Stimulated activated CD4-positive, alpha-beta T cell treated with anti-CD3 and anti-CD28 coated beads, Interleukin-1b, Interleukin-23, amount 100 ng/mL, for 1 hour (primary cell): ENCODE measurements around the gene SMPDL3A.
"Not testable (repeated sequence)": the region's sequence is repeated elsewhere in the genome, so short reads cannot be mapped to it uniquely, and the experiment has no call there.

Experiments used
- DNase-seq, 2 donors: peaks; one replicate each; pipeline ENCODE4 v3.0.0-alpha.2; 2020; ENCODE audit warnings: low read depth in 2 of 2

SMPDL3A gene

GRCh38 chr6:122789182-122790027 is at the start of gene SMPDL3A:
Gene SMPDL3A (plus strand): TSS chr6:122789258. CDS start chr6:122789347, 89 bp downstream.
- DNase-seq, result no peak

GRCh38 chr6:122740091-122740490 is 49.0 kb upstream of the SMPDL3A start:
- DNase-seq, result no peak

GRCh38 chr6:122740936-122741335 is 48.1 kb upstream of the SMPDL3A start:
- DNase-seq, result no peak

- DNase-seq, result not testable (repeated sequence)
These were observed 44.8 kb upstream of the SMPDL3A start for GRCh38 chr6:122744247-122744646.

- not testable (repeated sequence) for DNase-seq
These were observed 44.2 kb upstream of the SMPDL3A start for GRCh38 chr6:122744856-122745255.

- DNase-seq, result no peak
These were observed 42.4 kb upstream of the SMPDL3A start for GRCh38 chr6:122746688-122747087.

GRCh38 chr6:122747573-122747972 is 41.5 kb upstream of the SMPDL3A start:
- DNase-seq, result no peak

GRCh38 chr6:122748945-122749344 is 40.1 kb upstream of the SMPDL3A start:
- DNase-seq, result not testable (repeated sequence)

- no peak for DNase-seq
These were observed 39.5 kb upstream of the SMPDL3A start for GRCh38 chr6:122749451-122750050.

- DNase-seq, result no peak
These were observed 37.7 kb upstream of the SMPDL3A start for GRCh38 chr6:122751326-122751725.

GRCh38 chr6:122752459-122752858 is 36.6 kb upstream of the SMPDL3A start:
- no peak for DNase-seq

- no peak for DNase-seq
These were observed 35.9 kb upstream of the SMPDL3A start for GRCh38 chr6:122753000-122753687.

- no peak for DNase-seq
These were observed 35.4 kb upstream of the SMPDL3A start for GRCh38 chr6:122753688-122754056.

- DNase-seq, result no peak
These were observed 34.8 kb upstream of the SMPDL3A start for GRCh38 chr6:122754191-122754731.

GRCh38 chr6:122755901-122756300 is 33.2 kb upstream of the SMPDL3A start:
- no peak for DNase-seq

- DNase-seq, result no peak
These were observed 30.1 kb upstream of the SMPDL3A start for GRCh38 chr6:122758927-122759334.

- DNase-seq, result no peak
These were observed 28.7 kb upstream of the SMPDL3A start for GRCh38 chr6:122760330-122760729.

GRCh38 chr6:122766256-122766655 is 22.8 kb upstream of the SMPDL3A start:
- no peak for DNase-seq

- DNase-seq, result no peak
These were observed 18.0 kb upstream of the SMPDL3A start for GRCh38 chr6:122770835-122771601.

- DNase-seq, result no peak
These were observed 16.2 kb upstream of the SMPDL3A start for GRCh38 chr6:122772724-122773415.

GRCh38 chr6:122775975-122776374 is 13.1 kb upstream of the SMPDL3A start:
- no peak for DNase-seq
